ENCODE data around the gene ARG2. TPM values are rescaled to one million over a fixed set of nuclear protein-coding genes. Genes with fewer than 3 reads are reported as not detected.

ARG2 gene
- total and polyA plus RNA-seq, 10 of the 15 experiments (the other 5 are each of a cell fraction or from before 2014, with no cell fraction given): 0.48 to 7.8 (median 1.1) TPM

DNA sequence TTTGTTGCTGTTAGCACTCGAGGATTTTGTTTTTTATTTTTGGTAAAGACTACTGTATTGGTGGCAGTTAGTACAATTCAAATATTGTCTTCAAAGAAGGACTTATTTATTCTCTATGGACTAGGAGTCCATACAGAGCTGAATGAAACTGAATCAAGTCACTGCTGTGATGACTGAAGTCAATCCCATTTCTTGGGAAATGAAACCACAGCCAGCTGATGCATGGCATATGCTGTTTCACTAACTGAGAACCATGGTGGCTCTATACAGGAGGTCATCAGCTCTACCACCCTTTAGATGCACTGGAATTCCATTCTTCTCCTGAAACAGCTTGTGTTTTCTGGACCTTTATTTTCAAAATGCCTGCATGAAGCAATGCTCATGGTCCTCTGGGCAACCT is 32.5 kb downstream of the ARG2 start (continued):
- TF ChIP-seq, protein P1, sequence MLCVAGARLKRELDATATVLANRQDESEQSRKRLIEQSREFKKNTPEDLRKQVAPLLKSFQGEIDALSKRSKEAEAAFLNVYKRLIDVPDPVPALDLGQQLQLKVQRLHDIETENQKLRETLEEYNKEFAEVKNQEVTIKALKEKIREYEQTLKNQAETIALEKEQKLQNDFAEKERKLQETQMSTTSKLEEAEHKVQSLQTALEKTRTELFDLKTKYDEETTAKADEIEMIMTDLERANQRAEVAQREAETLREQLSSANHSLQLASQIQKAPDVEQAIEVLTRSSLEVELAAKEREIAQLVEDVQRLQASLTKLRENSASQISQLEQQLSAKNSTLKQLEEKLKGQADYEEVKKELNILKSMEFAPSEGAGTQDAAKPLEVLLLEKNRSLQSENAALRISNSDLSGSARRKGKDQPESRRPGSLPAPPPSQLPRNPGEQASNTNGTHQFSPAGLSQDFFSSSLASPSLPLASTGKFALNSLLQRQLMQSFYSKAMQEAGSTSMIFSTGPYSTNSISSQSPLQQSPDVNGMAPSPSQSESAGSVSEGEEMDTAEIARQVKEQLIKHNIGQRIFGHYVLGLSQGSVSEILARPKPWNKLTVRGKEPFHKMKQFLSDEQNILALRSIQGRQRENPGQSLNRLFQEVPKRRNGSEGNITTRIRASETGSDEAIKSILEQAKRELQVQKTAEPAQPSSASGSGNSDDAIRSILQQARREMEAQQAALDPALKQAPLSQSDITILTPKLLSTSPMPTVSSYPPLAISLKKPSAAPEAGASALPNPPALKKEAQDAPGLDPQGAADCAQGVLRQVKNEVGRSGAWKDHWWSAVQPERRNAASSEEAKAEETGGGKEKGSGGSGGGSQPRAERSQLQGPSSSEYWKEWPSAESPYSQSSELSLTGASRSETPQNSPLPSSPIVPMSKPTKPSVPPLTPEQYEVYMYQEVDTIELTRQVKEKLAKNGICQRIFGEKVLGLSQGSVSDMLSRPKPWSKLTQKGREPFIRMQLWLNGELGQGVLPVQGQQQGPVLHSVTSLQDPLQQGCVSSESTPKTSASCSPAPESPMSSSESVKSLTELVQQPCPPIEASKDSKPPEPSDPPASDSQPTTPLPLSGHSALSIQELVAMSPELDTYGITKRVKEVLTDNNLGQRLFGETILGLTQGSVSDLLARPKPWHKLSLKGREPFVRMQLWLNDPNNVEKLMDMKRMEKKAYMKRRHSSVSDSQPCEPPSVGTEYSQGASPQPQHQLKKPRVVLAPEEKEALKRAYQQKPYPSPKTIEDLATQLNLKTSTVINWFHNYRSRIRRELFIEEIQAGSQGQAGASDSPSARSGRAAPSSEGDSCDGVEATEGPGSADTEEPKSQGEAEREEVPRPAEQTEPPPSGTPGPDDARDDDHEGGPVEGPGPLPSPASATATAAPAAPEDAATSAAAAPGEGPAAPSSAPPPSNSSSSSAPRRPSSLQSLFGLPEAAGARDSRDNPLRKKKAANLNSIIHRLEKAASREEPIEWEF (IDR thresholded peaks at IDR 0.05; ENCODE audit: insufficient replicate concordance, low read depth, low read length): no peak
- TF ChIP-seq NFYA (IDR thresholded peaks at IDR 0.05; ENCODE audit: borderline replicate concordance, low read depth, low read length): no peak
- TF ChIP-seq, protein P2, sequence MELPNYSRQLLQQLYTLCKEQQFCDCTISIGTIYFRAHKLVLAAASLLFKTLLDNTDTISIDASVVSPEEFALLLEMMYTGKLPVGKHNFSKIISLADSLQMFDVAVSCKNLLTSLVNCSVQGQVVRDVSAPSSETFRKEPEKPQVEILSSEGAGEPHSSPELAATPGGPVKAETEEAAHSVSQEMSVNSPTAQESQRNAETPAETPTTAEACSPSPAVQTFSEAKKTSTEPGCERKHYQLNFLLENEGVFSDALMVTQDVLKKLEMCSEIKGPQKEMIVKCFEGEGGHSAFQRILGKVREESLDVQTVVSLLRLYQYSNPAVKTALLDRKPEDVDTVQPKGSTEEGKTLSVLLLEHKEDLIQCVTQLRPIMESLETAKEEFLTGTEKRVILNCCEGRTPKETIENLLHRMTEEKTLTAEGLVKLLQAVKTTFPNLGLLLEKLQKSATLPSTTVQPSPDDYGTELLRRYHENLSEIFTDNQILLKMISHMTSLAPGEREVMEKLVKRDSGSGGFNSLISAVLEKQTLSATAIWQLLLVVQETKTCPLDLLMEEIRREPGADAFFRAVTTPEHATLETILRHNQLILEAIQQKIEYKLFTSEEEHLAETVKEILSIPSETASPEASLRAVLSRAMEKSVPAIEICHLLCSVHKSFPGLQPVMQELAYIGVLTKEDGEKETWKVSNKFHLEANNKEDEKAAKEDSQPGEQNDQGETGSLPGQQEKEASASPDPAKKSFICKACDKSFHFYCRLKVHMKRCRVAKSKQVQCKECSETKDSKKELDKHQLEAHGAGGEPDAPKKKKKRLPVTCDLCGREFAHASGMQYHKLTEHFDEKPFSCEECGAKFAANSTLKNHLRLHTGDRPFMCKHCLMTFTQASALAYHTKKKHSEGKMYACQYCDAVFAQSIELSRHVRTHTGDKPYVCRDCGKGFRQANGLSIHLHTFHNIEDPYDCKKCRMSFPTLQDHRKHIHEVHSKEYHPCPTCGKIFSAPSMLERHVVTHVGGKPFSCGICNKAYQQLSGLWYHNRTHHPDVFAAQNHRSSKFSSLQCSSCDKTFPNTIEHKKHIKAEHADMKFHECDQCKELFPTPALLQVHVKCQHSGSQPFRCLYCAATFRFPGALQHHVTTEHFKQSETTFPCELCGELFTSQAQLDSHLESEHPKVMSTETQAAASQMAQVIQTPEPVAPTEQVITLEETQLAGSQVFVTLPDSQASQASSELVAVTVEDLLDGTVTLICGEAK (IDR thresholded peaks at IDR 0.05; ENCODE audit: borderline replicate concordance): no peak
- no peak for TF ChIP-seq ZNF384 (IDR thresholded peaks at IDR 0.05; ENCODE audit: borderline replicate concordance, low read depth, low read length)
- no peak for TF ChIP-seq MYC (IDR thresholded peaks at IDR 0.05; ENCODE audit: insufficient read depth, insufficient read length, insufficient replicate concordance, low read length, severe bottlenecking)
